GM21786 (cell line): ENCODE results near the gene ADK.
"Not testable (repeated sequence)": the region's sequence is repeated elsewhere in the genome, so short reads cannot be mapped to it uniquely, and the experiment has no call there.

Source experiments
- ATAC-seq: cut with Tn5 transposase; IDR thresholded peaks from one replicate; pipeline ENCODE4 v1.9.1; 2021; ENCODE audit not compliant: unreplicated experiment

The ADK gene

GRCh38 chr10:74150990-74151878 lies at the start of gene ADK:
TSS of gene ADK (plus strand) at chr10:74151221. CDS start at chr10:74151279, 58 bp downstream.
- ATAC-seq: peak; percentile 80

- ATAC-seq: no peak
Measured at GRCh38 chr10:74103560-74104258, 47.3 kb upstream of the ADK start.

GRCh38 chr10:74104480-74104879 lies 46.5 kb upstream of the ADK start:
- no peak for ATAC-seq

- ATAC-seq: no peak
Measured at GRCh38 chr10:74104996-74105395, 46.0 kb upstream of the ADK start.

GRCh38 chr10:74107391-74107790 lies 43.6 kb upstream of the ADK start:
- no peak for ATAC-seq

GRCh38 chr10:74109452-74109851 lies 41.6 kb upstream of the ADK start:
- ATAC-seq: no peak

GRCh38 chr10:74110120-74110519 lies 40.9 kb upstream of the ADK start:
- ATAC-seq: no peak

- no peak for ATAC-seq
Measured at GRCh38 chr10:74111799-74112198, 39.2 kb upstream of the ADK start.

GRCh38 chr10:74113546-74113945 lies 37.5 kb upstream of the ADK start:
- ATAC-seq: no peak

- no peak for ATAC-seq
Measured at GRCh38 chr10:74114041-74114448, 37.0 kb upstream of the ADK start.

- ATAC-seq: no peak
Measured at GRCh38 chr10:74117738-74118137, 33.3 kb upstream of the ADK start.

- no peak for ATAC-seq
Measured at GRCh38 chr10:74118804-74119203, 32.2 kb upstream of the ADK start.

GRCh38 chr10:74120911-74121310 lies 30.1 kb upstream of the ADK start:
- ATAC-seq: no peak

GRCh38 chr10:74121368-74121767 lies 29.7 kb upstream of the ADK start:
- no peak for ATAC-seq

GRCh38 chr10:74122060-74122459 lies 29.0 kb upstream of the ADK start:
- no peak for ATAC-seq

- ATAC-seq: no peak
Measured at GRCh38 chr10:74123081-74123480, 27.9 kb upstream of the ADK start.

GRCh38 chr10:74133923-74134820 lies 16.8 kb upstream of the ADK start:
- no peak for ATAC-seq

GRCh38 chr10:74135452-74135851 lies 15.6 kb upstream of the ADK start:
- ATAC-seq: no peak

GRCh38 chr10:74137992-74138391 lies 13.0 kb upstream of the ADK start:
- ATAC-seq: no peak

GRCh38 chr10:74138596-74138995 lies 12.4 kb upstream of the ADK start:
- not testable (repeated sequence) for ATAC-seq

- ATAC-seq: no peak
Measured at GRCh38 chr10:74139981-74140380, 11.0 kb upstream of the ADK start.
